Stromal cell of bone marrow (primary cell): ENCODE results near the gene EPHA5.
A peak's percentile ranks its signal among the peaks of the same experiment; 100 is the strongest.

Experiments used
- DNase-seq: peaks from one replicate; pipeline ENCODE4 v3.0.0-alpha.2; 2012; ENCODE audit warnings: low read depth

The EPHA5 gene

DNA sequence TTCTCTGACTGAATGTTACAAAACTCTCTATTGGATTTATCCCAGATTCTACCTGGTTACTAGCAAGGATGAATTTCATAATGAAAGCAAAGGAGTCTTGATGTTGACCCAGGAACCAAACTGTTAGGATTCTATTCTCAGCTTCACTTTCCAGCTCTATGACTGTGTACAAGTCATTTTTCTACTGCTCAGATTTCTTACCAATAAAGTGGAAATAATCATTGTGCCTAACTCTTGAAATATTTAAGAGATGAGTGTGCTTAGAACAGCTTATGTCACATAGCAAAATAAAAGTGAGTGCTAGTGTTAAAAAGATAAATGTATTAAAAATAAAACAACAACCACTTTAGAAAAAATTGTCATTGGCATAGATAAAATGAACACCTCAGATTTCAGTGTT is 45.6 kb downstream of the EPHA5 start:
- DNase-seq, result no peak

DNA sequence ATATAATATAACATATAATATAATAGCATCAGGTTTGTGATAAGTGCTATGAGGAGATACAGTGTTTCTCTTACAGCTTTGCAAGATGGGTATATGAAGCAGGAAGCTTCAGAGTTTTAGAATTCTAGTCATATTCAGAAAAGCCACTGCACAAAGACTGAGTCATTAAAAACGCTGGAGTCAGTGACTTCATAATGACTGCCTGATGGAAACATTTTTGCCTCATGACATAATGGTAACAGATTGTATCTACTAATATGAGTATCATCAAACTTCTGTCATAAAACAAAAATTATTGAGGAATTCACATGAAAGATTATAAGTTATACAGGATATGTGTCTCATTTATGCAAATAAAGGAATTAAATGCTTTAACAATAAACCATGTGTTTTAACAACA is 46.8 kb downstream of the EPHA5 start:
- peak; percentile 63 for DNase-seq

- no peak for DNase-seq
Observed at GRCh38 chr4:65617416-65617815, 52.9 kb downstream of the EPHA5 start.

- no peak for DNase-seq
Observed at GRCh38 chr4:65604515-65604914, 65.8 kb downstream of the EPHA5 start.

GRCh38 chr4:65600656-65601055 is 69.6 kb downstream of the EPHA5 start:
- no peak for DNase-seq

GRCh38 chr4:65599340-65599739 is 70.9 kb downstream of the EPHA5 start:
- no peak for DNase-seq

GRCh38 chr4:65597697-65598096 is 72.6 kb downstream of the EPHA5 start:
- DNase-seq, result no peak

DNA sequence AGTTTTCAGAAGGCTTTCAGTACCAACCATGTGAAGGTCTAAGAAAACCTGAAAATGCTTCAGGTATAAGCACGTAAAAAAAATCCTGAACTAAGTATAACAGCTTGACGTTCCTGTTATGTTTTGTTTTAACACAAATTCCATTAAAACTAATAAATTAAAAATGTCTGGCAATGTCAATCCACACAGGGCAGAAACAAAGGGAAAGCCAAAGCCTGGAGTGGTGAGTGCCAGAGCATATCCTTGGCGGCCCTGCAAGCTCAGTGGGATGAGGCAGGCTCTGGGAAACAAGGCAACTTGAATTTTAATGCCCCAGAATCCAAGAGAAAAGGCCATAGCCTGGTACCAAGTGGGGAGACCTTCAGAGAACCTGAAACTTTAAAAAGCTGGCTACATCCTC is 78.2 kb downstream of the EPHA5 start:
- no peak for DNase-seq

- no peak for DNase-seq
Observed at GRCh38 chr4:65589921-65590320, 80.4 kb downstream of the EPHA5 start.

DNA sequence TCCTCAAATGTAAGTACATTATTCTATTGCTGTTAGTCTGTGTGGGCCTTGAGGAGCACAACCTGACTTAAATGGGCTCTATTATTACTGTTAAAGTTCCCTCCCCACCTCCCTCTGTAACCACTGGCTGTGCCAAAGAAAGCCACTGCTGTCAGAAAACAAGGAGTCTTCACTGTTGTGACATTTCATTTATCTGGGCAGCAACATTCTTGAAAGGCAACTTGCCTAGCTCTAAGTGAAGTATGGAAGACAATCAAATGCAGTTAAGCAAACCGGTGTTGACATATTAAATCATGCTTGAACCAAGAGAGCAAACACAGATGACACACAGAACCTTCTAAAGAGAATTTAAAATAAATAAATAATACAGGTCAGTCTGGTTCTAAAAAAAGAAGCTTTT is 81.0 kb downstream of the EPHA5 start:
- DNase-seq, result no peak

DNA sequence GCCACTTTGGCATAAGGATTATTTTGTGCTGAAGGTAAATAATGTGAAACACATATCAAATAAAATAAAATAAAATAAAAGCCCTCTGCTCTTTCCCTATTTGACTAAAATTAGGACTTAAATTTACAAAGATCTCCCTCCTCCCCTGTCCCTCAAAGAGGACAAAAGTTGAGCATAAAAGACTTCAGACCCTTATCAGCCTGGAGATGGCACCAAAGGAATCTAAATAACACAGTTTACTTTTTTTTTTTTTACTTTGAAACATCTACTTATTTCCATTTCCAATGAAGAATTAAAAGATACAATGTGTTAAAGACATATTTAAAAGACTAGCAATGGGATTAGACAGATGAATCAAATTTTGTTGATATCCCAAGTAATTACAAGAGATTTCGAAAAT is 89.7 kb downstream of the EPHA5 start:
- DNase-seq, result peak; percentile 5

GRCh38 chr4:65566473-65566872 is 103.8 kb downstream of the EPHA5 start:
- DNase-seq, result no peak

DNA sequence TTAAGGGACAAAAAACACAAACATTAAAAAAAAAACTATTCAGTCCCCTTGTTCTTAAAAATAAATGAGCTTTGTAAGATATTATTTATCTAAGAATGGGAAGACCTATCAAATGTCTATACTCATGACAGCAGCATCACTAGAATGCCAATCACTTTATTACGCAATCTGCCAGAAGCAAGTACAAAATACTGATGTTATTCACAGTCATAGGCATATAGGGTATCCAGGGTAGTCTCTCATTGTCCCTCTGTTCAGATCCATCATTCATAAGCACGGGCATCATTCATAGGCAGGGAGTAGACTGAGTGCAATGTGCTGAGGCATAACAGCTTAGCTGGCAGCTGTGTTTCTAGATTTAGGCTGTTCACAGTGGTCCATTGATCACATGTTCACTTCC is 109.1 kb downstream of the EPHA5 start:
- DNase-seq, result no peak

GRCh38 chr4:65559270-65559669 is 111.0 kb downstream of the EPHA5 start:
- DNase-seq, result no peak

GRCh38 chr4:65552057-65552456 is 118.2 kb downstream of the EPHA5 start:
- DNase-seq, result no peak

DNA sequence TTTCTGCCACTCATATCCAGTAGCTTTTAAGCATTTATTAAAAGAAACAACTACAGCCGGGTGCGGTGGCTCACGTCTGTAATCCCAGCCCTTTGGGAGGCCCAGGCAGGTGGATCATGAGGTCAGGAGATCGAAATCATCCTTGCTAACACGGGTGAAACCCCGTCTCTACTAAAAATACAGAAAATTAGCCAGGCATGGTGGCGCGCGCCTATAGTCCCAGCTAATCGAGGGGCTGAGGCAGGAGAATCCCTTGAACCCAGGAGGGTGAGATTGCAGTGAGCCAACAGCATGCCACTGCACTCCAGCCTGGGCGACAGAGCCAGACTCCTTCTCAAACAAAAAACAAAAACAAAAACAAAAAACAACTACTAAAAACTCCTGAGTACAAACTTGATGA is 119.8 kb downstream of the EPHA5 start:
- DNase-seq, result no peak

- DNase-seq, result no peak
Observed at GRCh38 chr4:65546882-65547416, 123.3 kb downstream of the EPHA5 start.

DNA sequence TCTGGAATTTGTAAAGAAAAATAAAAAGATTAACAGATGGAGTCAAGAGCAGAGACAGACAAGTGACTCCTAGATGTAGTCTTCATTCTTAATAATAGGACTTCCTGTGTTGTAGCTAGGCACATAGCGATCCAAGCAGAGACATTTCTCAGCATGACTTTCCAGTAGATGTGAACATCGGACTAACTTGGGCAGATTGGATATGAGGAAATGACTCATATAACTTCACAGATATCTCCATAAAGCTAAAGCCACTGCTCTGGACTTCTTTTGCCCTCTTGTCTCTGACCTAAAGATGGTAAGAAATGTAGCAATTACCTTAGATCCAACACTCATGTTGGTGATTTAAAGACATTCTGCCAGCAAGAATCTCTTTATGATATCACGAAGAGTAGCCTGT is 131.7 kb downstream of the EPHA5 start:
- no peak for DNase-seq

GRCh38 chr4:65535113-65535512 is 135.2 kb downstream of the EPHA5 start:
- no peak for DNase-seq

DNA sequence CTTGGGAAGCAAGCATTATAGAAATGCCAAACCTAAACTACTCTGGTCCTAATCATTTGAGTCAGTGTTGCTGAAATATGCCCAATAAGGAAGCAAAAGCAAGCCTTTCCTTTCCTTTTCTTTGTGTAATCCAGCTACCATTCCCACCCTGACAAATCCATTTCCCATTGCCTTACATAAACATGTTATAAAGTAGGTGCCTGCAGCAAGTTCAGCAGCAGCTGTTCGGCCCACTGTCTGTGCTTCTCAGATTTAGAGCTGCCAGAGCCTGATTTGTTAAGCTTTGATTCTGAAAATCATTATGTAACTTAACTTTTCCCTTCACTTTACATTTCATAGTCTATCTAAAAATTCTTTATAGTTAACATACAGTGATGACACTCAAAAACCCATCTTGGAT is 148.6 kb downstream of the EPHA5 start:
- no peak for DNase-seq

- no peak for DNase-seq
Observed at GRCh38 chr4:65515646-65516045, 154.6 kb downstream of the EPHA5 start.

DNA sequence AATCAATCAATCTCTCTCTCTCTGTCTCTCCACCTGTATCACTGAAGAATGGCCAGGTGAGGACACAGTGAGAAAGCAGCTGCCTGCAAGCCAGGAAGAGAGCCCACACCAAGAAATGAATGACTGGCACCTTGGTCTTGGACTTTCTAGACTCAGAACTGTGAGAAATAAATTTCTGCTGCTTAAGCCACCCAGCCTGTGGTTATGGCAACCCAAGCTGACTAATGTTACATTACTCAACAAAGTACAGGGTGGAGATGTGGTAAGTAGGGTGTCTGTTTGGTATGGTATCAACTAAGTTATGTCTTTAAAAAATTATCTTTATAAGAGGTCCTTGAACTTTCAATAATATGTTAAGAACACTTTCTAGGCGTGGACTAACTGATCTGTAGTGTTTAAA is 159.3 kb downstream of the EPHA5 start:
- DNase-seq, result peak; percentile 69

- DNase-seq, result peak; percentile 33
Observed at GRCh38 chr4:65508168-65508567, 162.1 kb downstream of the EPHA5 start.

DNA sequence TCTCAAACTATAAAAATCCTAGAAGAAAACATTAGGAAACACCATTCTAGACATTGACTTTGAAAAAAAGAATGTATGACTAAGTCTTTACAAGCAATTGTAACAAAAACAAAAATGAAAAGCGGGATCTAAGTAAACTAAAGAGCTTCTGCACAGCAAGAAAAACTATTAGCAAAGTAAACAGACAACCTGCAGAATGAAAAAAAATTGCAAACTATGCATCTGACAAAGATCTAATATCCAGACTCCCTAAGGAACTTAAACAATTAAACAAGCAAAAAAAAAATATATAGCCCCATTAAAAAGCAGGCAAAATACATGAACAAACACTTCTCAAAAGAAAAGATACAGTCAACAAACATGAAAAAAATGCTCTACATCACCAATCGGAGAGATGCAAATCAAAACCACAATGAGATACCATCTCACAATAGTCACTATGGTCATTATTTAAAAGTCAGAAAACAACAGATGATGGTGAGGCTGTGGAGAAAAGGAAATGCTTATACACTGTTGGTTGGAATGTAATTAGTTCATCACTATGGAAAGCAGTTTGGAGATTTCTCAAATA is 168.1 kb downstream of the EPHA5 start:
- DNase-seq, result peak; percentile 23

GRCh38 chr4:65498606-65499005 is 171.7 kb downstream of the EPHA5 start:
- DNase-seq, result no peak
